ENCODE results near the gene SUCLA2.
A peak's percentile ranks its signal among the peaks of the same experiment; 100 is the strongest.
"Not testable (repeated sequence)": the region's sequence is repeated elsewhere in the genome, so short reads cannot be mapped to it uniquely, and the experiment has no call there.

The SUCLA2 gene

GRCh38 chr13:48001114-48001881, at the start of gene SUCLA2:
TSS of gene SUCLA2 (minus strand) at chr13:48001273. CDS start at chr13:48001269, 4 bp downstream.
- peak; percentile 88 for DNase-seq

DNA sequence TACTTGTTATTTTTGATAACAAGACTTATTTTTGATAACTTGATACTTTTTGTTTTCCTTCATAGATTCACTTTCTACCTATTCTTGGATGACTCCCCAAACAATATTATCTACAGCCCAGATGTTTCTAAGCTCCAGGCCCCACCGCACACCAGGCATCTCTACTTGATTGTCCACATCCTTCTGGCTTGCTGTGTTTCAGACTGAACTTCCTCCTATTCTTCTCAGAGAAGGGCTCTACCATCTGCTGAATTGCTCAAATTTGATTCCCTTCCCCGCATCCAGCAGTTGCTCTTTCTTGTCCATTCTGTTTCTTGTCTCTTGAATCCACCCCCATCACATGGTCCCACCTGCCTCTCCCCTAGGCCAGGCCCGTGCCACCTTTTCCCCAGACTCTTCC, 49.5 kb upstream of the SUCLA2 start:
- DNase-seq = no peak

- no peak for DNase-seq
Measured at GRCh38 chr13:48043789-48044503, 42.9 kb upstream of the SUCLA2 start.

- no peak for DNase-seq
Measured at GRCh38 chr13:48042894-48043293, 41.8 kb upstream of the SUCLA2 start.

DNA sequence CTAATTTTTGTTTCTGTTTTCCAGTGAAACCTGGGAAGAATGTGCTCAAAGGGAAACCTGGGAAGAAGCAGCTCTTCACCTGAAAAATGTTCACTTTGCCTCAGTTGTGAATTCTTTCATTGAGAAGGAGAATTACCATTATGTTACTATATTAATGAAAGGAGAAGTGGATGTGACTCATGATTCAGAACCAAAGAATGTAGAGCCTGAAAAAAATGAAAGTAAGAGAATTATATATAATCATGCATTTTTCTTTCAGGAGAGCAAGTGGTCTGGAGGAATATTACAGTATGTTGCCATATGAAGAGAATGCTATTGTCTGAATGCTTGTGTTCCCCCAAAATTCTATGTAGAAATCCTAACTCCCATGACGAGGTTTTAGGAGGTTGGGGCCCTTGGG, 39.8 kb upstream of the SUCLA2 start:
- DNase-seq = no peak

- DNase-seq = no peak
Measured at GRCh38 chr13:48040049-48040448, 39.0 kb upstream of the SUCLA2 start.

DNA sequence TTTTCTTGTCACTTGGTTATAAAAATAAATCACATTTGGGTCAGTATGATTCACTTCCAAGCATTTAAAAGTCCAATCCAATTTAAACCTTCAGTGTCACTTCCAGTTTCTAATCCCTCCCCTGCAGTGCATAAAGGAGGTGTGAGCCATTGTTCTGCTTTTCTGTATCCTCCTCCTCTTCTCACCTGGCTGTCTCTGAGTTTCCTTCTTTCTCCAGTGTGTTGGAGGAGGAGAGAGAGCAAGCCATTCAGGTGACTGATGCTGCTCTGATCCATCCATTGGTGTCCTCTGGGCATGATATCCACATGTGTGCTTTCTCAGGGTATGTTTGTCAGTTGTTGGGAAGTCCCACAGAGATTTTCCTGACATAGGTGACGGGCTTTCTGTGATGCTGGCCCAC, 37.7 kb upstream of the SUCLA2 start:
- no peak for DNase-seq

- peak; percentile 95 for DNase-seq
Measured at GRCh38 chr13:48037346-48038173, 36.5 kb upstream of the SUCLA2 start, which contains the start of gene NUDT15. TSS of gene NUDT15 (plus strand) at chr13:48037726. CDS start at chr13:48037747, 21 bp downstream.

- no peak for DNase-seq
Measured at GRCh38 chr13:48029859-48030258, 28.8 kb upstream of the SUCLA2 start.

- DNase-seq = no peak
Measured at GRCh38 chr13:48028066-48028465, 27.0 kb upstream of the SUCLA2 start.

- DNase-seq = no peak
Measured at GRCh38 chr13:48019796-48020195, 18.7 kb upstream of the SUCLA2 start.

GRCh38 chr13:48018637-48019036, 17.6 kb upstream of the SUCLA2 start:
- DNase-seq = no peak

GRCh38 chr13:48014359-48014758, 13.3 kb upstream of the SUCLA2 start:
- no peak for DNase-seq

GRCh38 chr13:48012668-48013067, 11.6 kb upstream of the SUCLA2 start:
- no peak for DNase-seq

DNA sequence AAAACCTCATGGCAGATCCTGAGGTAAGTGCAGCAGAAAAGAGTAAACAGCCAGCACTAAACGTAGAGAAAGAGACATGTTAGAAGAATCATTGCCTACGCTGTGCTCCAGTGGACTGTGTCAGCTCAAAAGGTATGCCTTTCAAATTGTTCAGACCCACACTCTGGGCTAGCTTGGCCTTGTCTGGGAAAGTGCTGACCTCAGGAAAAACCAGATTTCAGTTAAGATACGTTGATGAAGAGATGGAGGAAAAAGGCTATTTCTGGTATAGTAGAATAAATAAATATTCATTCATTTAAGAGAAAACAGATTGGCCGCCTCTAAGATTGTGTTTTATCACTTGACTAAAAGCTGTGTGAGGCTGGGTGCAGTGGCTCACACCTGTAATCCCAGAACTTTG, 9.6 kb upstream of the SUCLA2 start:
- DNase-seq = no peak

- no peak for DNase-seq
Measured at GRCh38 chr13:48009284-48009683, 8.2 kb upstream of the SUCLA2 start.

DNA sequence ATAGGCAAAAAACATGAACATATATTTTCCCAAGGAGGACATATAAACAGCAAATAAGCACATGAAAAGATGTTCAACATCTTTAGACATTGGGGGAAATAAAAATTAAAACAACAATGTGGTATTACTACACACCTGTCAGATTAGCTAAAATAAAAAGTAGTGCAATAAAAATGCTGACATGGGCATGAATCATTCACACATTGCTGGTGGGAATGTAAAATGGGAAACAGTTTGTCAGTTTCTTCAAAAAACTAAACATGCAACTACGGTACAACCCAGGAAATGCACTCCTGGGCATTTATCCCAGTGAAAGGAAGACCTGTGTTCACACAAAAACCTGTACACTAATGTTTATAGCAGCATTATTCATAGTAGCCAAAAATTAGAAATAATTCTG, 5.3 kb upstream of the SUCLA2 start:
- DNase-seq = no peak

GRCh38 chr13:48004201-48004600, 3.1 kb upstream of the SUCLA2 start:
- no peak for DNase-seq

GRCh38 chr13:48001999-48002398, 926 bp upstream of the SUCLA2 start:
- DNase-seq = not testable (repeated sequence)

- no peak for DNase-seq
Measured at GRCh38 chr13:48000559-48001113, 437 bp downstream of the SUCLA2 start.

DNA sequence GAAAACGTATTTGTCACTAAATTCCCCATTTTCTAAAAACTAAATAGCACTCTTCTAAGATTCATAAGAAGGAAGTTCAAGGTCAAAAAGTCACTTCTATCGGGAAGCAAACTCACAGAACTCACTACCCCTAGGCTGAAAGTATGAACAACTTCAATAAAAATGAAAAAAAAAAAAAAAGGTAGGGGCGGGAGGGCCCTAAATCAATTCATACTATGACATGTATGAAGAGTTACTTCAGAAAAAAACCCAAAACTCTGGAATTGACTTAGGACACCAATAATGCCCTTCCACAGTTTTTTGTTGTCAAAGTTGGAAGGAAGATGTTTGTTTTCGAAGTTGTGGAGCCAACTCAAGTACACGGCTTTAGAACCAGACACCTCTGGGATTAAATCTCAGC, 1.1 kb downstream of the SUCLA2 start:
- no peak for DNase-seq

DNA sequence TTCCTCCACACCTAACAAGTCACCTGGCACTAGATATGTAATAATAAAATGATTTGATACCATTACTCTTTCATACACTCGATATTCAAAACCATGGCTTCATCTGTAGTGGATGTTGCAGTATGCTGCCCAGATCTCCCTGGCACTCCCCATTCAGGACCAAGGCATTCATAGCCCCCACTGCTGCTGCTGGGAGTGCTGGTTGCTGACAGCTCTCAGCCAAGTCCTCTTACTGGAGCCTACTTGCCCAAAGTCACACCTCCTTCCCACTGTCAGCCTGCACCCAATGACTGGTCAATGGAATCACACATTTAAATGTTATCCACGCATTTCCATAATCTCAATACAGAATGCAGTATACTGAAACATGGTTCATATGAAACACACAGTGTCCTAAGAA, 3.7 kb downstream of the SUCLA2 start:
- no peak for DNase-seq

- DNase-seq = no peak
Measured at GRCh38 chr13:47991859-47992258, 9.2 kb downstream of the SUCLA2 start.

All from stimulated activated naive CD4-positive, alpha-beta T cell treated with Interleukin-2 at 50 U/mL for 16 hours (primary cell).